T-cell (primary cell): ENCODE data around the gene TUBB1. TPM values are rescaled to one million over a fixed set of nuclear protein-coding genes. Genes with fewer than 3 reads are reported as not detected.
A peak's percentile ranks its signal among the peaks of the same experiment; 100 is the strongest.

Experiments used
- ATAC-seq, 4 experiments: fragments of 200-7000 bp in 3 of 4; fragments of 150-1000 bp in 1 of 4; cut with Tn5 transposase; replicated peaks in 1 of 4; 1 replicate in 3 of 4; 2 replicates in 1 of 4; pipeline ENCODE4 v1.10.0; 2021; ENCODE audit warnings: moderate library complexity in 3 of 4, mild to moderate bottlenecking in 2 of 4, moderate number of reproducible peaks in 1 of 4
- CTCF ChIA-PET, 2 donors: fragments of 300-600 bp; sonication (Branson Sonifier 250); formaldehyde crosslinking; loops; one replicate each; lab custom pipeline; 2022; ENCODE audit warnings: antibody characterized with exemption in 2 of 2; lab: Charles Lee
- POLR2A ChIA-PET, 2 donors: fragments of 300-600 bp; sonication (Branson Sonifier 250); formaldehyde crosslinking; loops; one replicate each; lab custom pipeline; 2022; ENCODE audit warnings: antibody characterized with exemption in 2 of 2; lab: Charles Lee
- DNase-seq, 35 experiments: peaks; one replicate each; pipeline versions ENCODE4 v3.0.0 to v3.0.0-alpha.2; 2013 to 2023
- H3K27ac ChIP-seq: one replicate; pipeline ENCODE4 v1.5.1; 2013; ENCODE audit warnings: low read length
- H3K27me3 ChIP-seq, 2 experiments: replicated peaks in 1 of 2; 1 replicate in 1 of 2; 2 replicates in 1 of 2; pipeline versions ENCODE4 v1.6.1 to v1.7.0; 2013; ENCODE audit warnings: low read length in 1 of 2, mixed read lengths in 1 of 2; ENCODE audit not compliant: control insufficient read depth in 2 of 2, insufficient read depth in 2 of 2; ENCODE audit errors: extremely low read depth in 1 of 2
- H3K36me3 ChIP-seq, 2 donors: 1 replicate in 1 of 2; 2 replicates in 1 of 2; pipeline versions ENCODE4 v1.6.1 to v1.7.0; 2013; ENCODE audit warnings: low read length in 1 of 2; ENCODE audit not compliant: control insufficient read depth in 2 of 2, insufficient read depth in 1 of 2; ENCODE audit errors: extremely low read depth in 1 of 2
- H3K4me1 ChIP-seq, 2 experiments: 1 replicate in 1 of 2; 2 replicates in 1 of 2; pipeline versions ENCODE4 v1.6.1 to v1.7.0; 2013; ENCODE audit warnings: low read length in 2 of 2, mixed read lengths in 1 of 2; ENCODE audit not compliant: insufficient read depth in 2 of 2, control insufficient read depth in 1 of 2; ENCODE audit errors: extremely low read depth in 1 of 2
- H3K4me3 ChIP-seq, 2 donors: 1 replicate in 1 of 2; 2 replicates in 1 of 2; pipeline versions ENCODE4 v1.5.1 to v1.7.0; 2013; ENCODE audit warnings: mild to moderate bottlenecking in 2 of 2, low read length in 1 of 2, moderate library complexity in 1 of 2; ENCODE audit not compliant: control insufficient read depth in 1 of 2; ENCODE audit errors: extremely low read depth in 1 of 2
- H3K9me3 ChIP-seq: 2 replicates; pipeline ENCODE4 v1.7.0; 2013
- H3K27ac Mint-ChIP-seq, 2 donors: one replicate each; pipeline ENCODE4 v1.8.0; 2020 to 2021; ENCODE audit warnings: mild to moderate bottlenecking in 2 of 2, mixed read lengths in 2 of 2
- H3K27me3 Mint-ChIP-seq, 2 donors: one replicate each; pipeline ENCODE4 v1.8.0; 2021 to 2022; ENCODE audit warnings: mixed read lengths in 2 of 2
- H3K36me3 Mint-ChIP-seq: one replicate; pipeline ENCODE4 v1.8.0; 2021; ENCODE audit warnings: mixed read lengths
- H3K4me1 Mint-ChIP-seq, 3 donors: one replicate each; pipeline ENCODE4 v1.8.0; 2020 to 2022; ENCODE audit warnings: mixed read lengths in 3 of 3, mild to moderate bottlenecking in 1 of 3
- H3K4me3 Mint-ChIP-seq, 3 donors: one replicate each; pipeline ENCODE4 v1.8.0; 2020 to 2022; ENCODE audit warnings: mild to moderate bottlenecking in 3 of 3, mixed read lengths in 3 of 3, moderate library complexity in 3 of 3
- H3K9me3 Mint-ChIP-seq, 3 donors: one replicate each; pipeline ENCODE4 v1.8.0; 2020 to 2022; ENCODE audit warnings: mixed read lengths in 3 of 3
- whole genome bisulfite sequencing: methylation state at CpG from one replicate; pipeline ENCODE4 v1.1.5; 2013; ENCODE audit warnings: missing lambda C conversion rate; ENCODE audit not compliant: insufficient coverage; 5-methylcytosine and 5-hydroxymethylcytosine counted together
- total RNA-seq, 35 experiments: library from RNA in 6 of 35; stranded (reverse) in 6 of 35; fragments of 120-200 nt in 1 of 35; gene quantifications; one replicate each; pipeline versions ENCODE4 v1.2.1 to v1.2.4 and lab custom pipeline; 2013 to 2026

The TUBB1 gene
- total RNA-seq, 5 donors from 2014 or later (not counting 1 experiment from before 2014, with no cell fraction given), result 0.56 to 5.0 TPM; not detected in 3

- WGBS, result 5% methylated on average over 9 of the region's 13 CpGs
- peak overlapping the region; percentile 58 to 62 for H3K4me3 ChIP-seq
Measured at GRCh38 chr20:59032713-59033059, 13.5 kb downstream of the TUBB1 start.

GRCh38 chr20:59033093-59033492 lies 13.9 kb downstream of the TUBB1 start:
- Histone ChIP-seq H3K4me1 (peaks cover 23 to 37% of the 10 kb centered on the region in 2 experiments), H3K9me3 (no peaks in the 10 kb centered on the region), H3K27me3 (no peaks in the 10 kb centered on the region), H3K27ac (peak overlapping the region; percentile 78), H3K36me3 (peaks cover 0 to 54% of the 10 kb centered on the region in 2 donors), H3K4me3 (peak overlapping the region in 1 of 2 donors; percentile 62)
- DNase-seq (no peak), ATAC-seq (no peak)
- Mint-ChIP-seq H3K4me1 (peaks cover 47 to 57% (median 49%) of the 10 kb centered on the region in 3 donors), H3K36me3 (peaks cover 59% of the 10 kb centered on the region), H3K27ac (peak overlapping the region; percentile 92 to 96), H3K9me3 (no peaks in the 10 kb centered on the region), H3K27me3 (no peaks in the 10 kb centered on the region), H3K4me3 (peak overlapping the region; percentile 83 to 95 (median 91))
- WGBS, result no CpG with 5 or more reads among the region's 1 CpG
- ChIA-PET CTCF (no interaction called here), POLR2A (interaction anchor here in 1 of 2 donors (0.6 to 1.1 kb wide), 2 partner anchors 25 to 55 kb away, joined by 3 read pairs; no protein-coding TSS in a partner anchor)

More at GRCh38 chr20:59032713-59033059, 13.5 kb downstream of the TUBB1 start:
- ATAC-seq (peak in 1 of 4 experiments; percentile 22), DNase-seq (no peak)
- peaks cover 0 to 53% of the 10 kb centered on the region in 2 donors for H3K36me3 ChIP-seq
- POLR2A ChIA-PET, result interaction anchor here (0.6 to 2.2 kb wide), 9 partner anchors 9 to 134 kb away, joined by 3 to 31 read pairs (median 3); partner anchors contain the start of genes PRELID3B (in 1 of the 2) and ZNF831 (in 1 of the 2)
- peaks cover 23 to 37% of the 10 kb centered on the region in 2 experiments for H3K4me1 ChIP-seq
- no peaks in the 10 kb centered on the region for H3K27me3 ChIP-seq
- Mint-ChIP-seq H3K36me3 (peaks cover 58% of the 10 kb centered on the region), H3K27me3 (no peaks in the 10 kb centered on the region), H3K9me3 (no peaks in the 10 kb centered on the region), H3K27ac (peak overlapping the region; percentile 92 to 96), H3K4me1 (peaks cover 51 to 58% (median 51%) of the 10 kb centered on the region in 3 donors), H3K4me3 (peak overlapping the region; percentile 83 to 95 (median 91))
- CTCF ChIA-PET, result interaction anchor here (0.6 to 1.7 kb wide), 9 partner anchors 9 to 175 kb away, joined by 3 to 12 read pairs (median 3); partner anchors contain the start of gene PRELID3B (in 1 of the 2)
- H3K9me3 ChIP-seq, result no peaks in the 10 kb centered on the region
- H3K27ac ChIP-seq, result peak overlapping the region; percentile 78

DNA sequence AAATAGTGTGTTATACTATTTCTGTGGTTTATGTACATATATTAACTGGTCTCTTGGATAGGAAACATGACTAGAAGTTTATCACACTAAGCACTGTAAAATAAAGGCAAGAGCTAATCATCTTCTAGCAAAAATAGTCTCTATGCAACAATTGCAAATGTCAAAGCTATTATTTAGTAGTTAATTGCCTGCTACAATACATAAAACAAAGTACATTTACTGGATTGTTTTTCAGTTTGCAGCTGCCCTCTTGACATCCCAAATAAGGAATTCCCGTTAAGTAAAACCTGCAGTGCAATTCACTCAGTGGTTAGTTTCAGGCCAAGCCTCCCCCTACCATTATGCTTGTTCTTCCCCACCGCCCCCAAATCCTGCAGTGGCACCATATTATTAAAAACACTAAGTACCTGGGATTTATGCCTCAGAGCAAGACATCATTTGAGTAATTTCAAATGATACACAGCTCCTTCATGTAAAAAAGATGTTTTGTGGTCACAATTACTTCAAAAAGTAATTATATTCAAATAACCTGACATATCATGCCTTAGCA lies 14.5 kb downstream of the TUBB1 start:
- ChIA-PET CTCF (no interaction called here), POLR2A (no interaction called here)
- Histone ChIP-seq H3K4me3 (no peak overlapping the region), H3K27me3 (no peaks in the 10 kb centered on the region), H3K4me1 (peaks cover 20 to 34% of the 10 kb centered on the region in 2 experiments), H3K27ac (no peak overlapping the region), H3K9me3 (no peaks in the 10 kb centered on the region), H3K36me3 (peaks cover 0 to 50% of the 10 kb centered on the region in 2 donors)
- no peaks in the 10 kb centered on the region for H3K9me3 Mint-ChIP-seq
- no peak for DNase-seq
- H3K36me3 Mint-ChIP-seq, result peaks cover 57% of the 10 kb centered on the region
- H3K27ac Mint-ChIP-seq, result peak overlapping the region in 1 of 2 donors; percentile 35
- WGBS, result 100% methylated on average over 1 of the region's 2 CpGs
- H3K4me3 Mint-ChIP-seq, result no peak overlapping the region
- peaks cover 41 to 52% (median 46%) of the 10 kb centered on the region in 3 donors for H3K4me1 Mint-ChIP-seq
- ATAC-seq, result no peak
- H3K27me3 Mint-ChIP-seq, result no peaks in the 10 kb centered on the region

GRCh38 chr20:59035381-59035780 lies 16.2 kb downstream of the TUBB1 start:
- Mint-ChIP-seq H3K27ac (peak overlapping the region; percentile 15 to 62), H3K4me3 (no peak overlapping the region)
- ATAC-seq, result no peak

GRCh38 chr20:59037386-59037785 lies 18.2 kb downstream of the TUBB1 start:
- H3K4me1 ChIP-seq, result peaks cover 24 to 26% of the 10 kb centered on the region in 2 experiments
- Mint-ChIP-seq H3K27ac (no peak overlapping the region), H3K4me1 (peaks cover 44 to 56% (median 52%) of the 10 kb centered on the region in 3 donors), H3K9me3 (no peaks in the 10 kb centered on the region), H3K27me3 (no peaks in the 10 kb centered on the region), H3K36me3 (peaks cover 41% of the 10 kb centered on the region), H3K4me3 (no peak overlapping the region)
- DNase-seq (no peak), ATAC-seq (no peak)
- H3K27me3 ChIP-seq, result no peaks in the 10 kb centered on the region
- WGBS, result no CpG with 5 or more reads among the region's 12 CpGs
- H3K27ac ChIP-seq, result no peak overlapping the region
- peaks cover 0 to 33% of the 10 kb centered on the region in 2 donors for H3K36me3 ChIP-seq
- POLR2A ChIA-PET, result no interaction called here
- no peak overlapping the region for H3K4me3 ChIP-seq
- H3K9me3 ChIP-seq, result no peaks in the 10 kb centered on the region
- CTCF ChIA-PET, result no interaction called here

More at GRCh38 chr20:59035381-59035780, 16.2 kb downstream of the TUBB1 start:
- Mint-ChIP-seq H3K36me3 (peaks cover 44% of the 10 kb centered on the region), H3K9me3 (no peaks in the 10 kb centered on the region), H3K4me1 (peaks cover 40 to 52% (median 51%) of the 10 kb centered on the region in 3 donors), H3K27me3 (no peaks in the 10 kb centered on the region)
- Histone ChIP-seq H3K27ac (no peak overlapping the region), H3K4me1 (peaks cover 15 to 26% of the 10 kb centered on the region in 2 experiments), H3K27me3 (no peaks in the 10 kb centered on the region), H3K9me3 (no peaks in the 10 kb centered on the region), H3K4me3 (no peak overlapping the region), H3K36me3 (peaks cover 0 to 33% of the 10 kb centered on the region in 2 donors)
- ChIA-PET POLR2A (no interaction called here), CTCF (no interaction called here)
- DNase-seq, result no peak
- WGBS, result 88% methylated on average over 3 of the region's 3 CpGs

GRCh38 chr20:59039233-59039632 lies 20.0 kb downstream of the TUBB1 start:
- no CpG with 5 or more reads among the region's 1 CpG for WGBS
- Histone ChIP-seq H3K4me1 (peaks cover 28 to 33% of the 10 kb centered on the region in 2 experiments), H3K4me3 (no peak overlapping the region), H3K27ac (no peak overlapping the region), H3K36me3 (peaks cover 0 to 33% of the 10 kb centered on the region in 2 donors), H3K27me3 (no peaks in the 10 kb centered on the region), H3K9me3 (no peaks in the 10 kb centered on the region)
- ChIA-PET CTCF (no interaction called here), POLR2A (no interaction called here)
- Mint-ChIP-seq H3K9me3 (no peaks in the 10 kb centered on the region), H3K36me3 (peaks cover 41% of the 10 kb centered on the region), H3K4me3 (no peak overlapping the region), H3K4me1 (peaks cover 52 to 65% (median 58%) of the 10 kb centered on the region in 3 donors), H3K27ac (peak overlapping the region in 1 of 2 donors; percentile 22), H3K27me3 (no peaks in the 10 kb centered on the region)
- DNase-seq (no peak), ATAC-seq (no peak)
